Neural crest cell (in vitro differentiated cells): Measurements from ENCODE around the gene CDX1. TPM values are rescaled to one million over a fixed set of nuclear protein-coding genes. Genes with fewer than 3 reads are reported as not detected.
A peak's percentile ranks its signal among the peaks of the same experiment; 100 is the strongest.

Source experiments
- DNase-seq: peaks from one replicate; pipeline ENCODE4 v3.0.0; 2021; ENCODE audit warnings: low read depth, mixed read lengths, low spot score
- H3K27ac Mint-ChIP-seq: one replicate; pipeline ENCODE4 v1.8.0; 2021; ENCODE audit warnings: mild to moderate bottlenecking, mixed read lengths; ENCODE audit not compliant: unreplicated experiment
- H3K27me3 Mint-ChIP-seq: 2 replicates; pipeline ENCODE4 v1.8.0; 2021; ENCODE audit warnings: low read depth, mild to moderate bottlenecking, mixed read lengths
- H3K36me3 Mint-ChIP-seq: 2 replicates; pipeline ENCODE4 v1.8.0; 2021; ENCODE audit warnings: low read depth, mild to moderate bottlenecking, mixed read lengths
- H3K4me1 Mint-ChIP-seq: 2 replicates; pipeline ENCODE4 v1.8.0; 2021; ENCODE audit warnings: mixed read lengths
- H3K4me3 Mint-ChIP-seq: one replicate; pipeline ENCODE4 v1.8.0; 2021; ENCODE audit warnings: mild to moderate bottlenecking, mixed read lengths
- H3K9me3 Mint-ChIP-seq: 2 replicates; pipeline ENCODE4 v1.8.0; 2021; ENCODE audit warnings: mixed read lengths
- CTCF ChIP-seq: fragments of 200-600 bp; sonication (generic); conservative IDR thresholded peaks from 2 replicates; pipeline ENCODE4 v1.5.0; 2021; ENCODE audit warnings: antibody characterized with exemption, mild to moderate bottlenecking
- total RNA-seq: library from RNA; stranded (reverse); gene quantifications from 2 replicates; pipeline ENCODE4 v1.2.1, GENCODE V29; 2021

Gene CDX1
- total RNA-seq, 1 donor from 2014 or later = not detected

GRCh38 chr5:150159031-150159430 lies 7.5 kb upstream of the CDX1 start:
- Mint-ChIP-seq H3K4me3 (no peak overlapping the region), H3K27ac (no peak overlapping the region), H3K27me3 (peaks cover 9% of the 10 kb centered on the region), H3K36me3 (no peaks in the 10 kb centered on the region), H3K4me1 (peaks cover 71% of the 10 kb centered on the region), H3K9me3 (no peaks in the 10 kb centered on the region)
- no peak for TF ChIP-seq CTCF
- no peak for DNase-seq

GRCh38 chr5:150159741-150160179 lies 6.8 kb upstream of the CDX1 start:
- no peak overlapping the region for H3K4me3 Mint-ChIP-seq
- peaks cover 13% of the 10 kb centered on the region for H3K27me3 Mint-ChIP-seq
- no peaks in the 10 kb centered on the region for H3K36me3 Mint-ChIP-seq
- no peak for TF ChIP-seq CTCF
- H3K27ac Mint-ChIP-seq = no peak overlapping the region
- DNase-seq = no peak
- H3K9me3 Mint-ChIP-seq = no peaks in the 10 kb centered on the region
- H3K4me1 Mint-ChIP-seq = peaks cover 73% of the 10 kb centered on the region

- H3K9me3 Mint-ChIP-seq = no peaks in the 10 kb centered on the region
- H3K4me1 Mint-ChIP-seq = peaks cover 72% of the 10 kb centered on the region
- TF ChIP-seq CTCF = no peak
- DNase-seq = no peak
- no peaks in the 10 kb centered on the region for H3K36me3 Mint-ChIP-seq
- peaks cover 21% of the 10 kb centered on the region for H3K27me3 Mint-ChIP-seq
- peak overlapping the region; percentile 74 for H3K27ac Mint-ChIP-seq
- no peak overlapping the region for H3K4me3 Mint-ChIP-seq
Observed at GRCh38 chr5:150160448-150161081, 6.0 kb upstream of the CDX1 start.

- H3K4me1 Mint-ChIP-seq = peaks cover 69% of the 10 kb centered on the region
- H3K4me3 Mint-ChIP-seq = peak overlapping the region; percentile 64
- H3K27me3 Mint-ChIP-seq = peaks cover 29% of the 10 kb centered on the region
- H3K27ac Mint-ChIP-seq = peak overlapping the region; percentile 74
- no peaks in the 10 kb centered on the region for H3K36me3 Mint-ChIP-seq
- peak; percentile 88 for TF ChIP-seq CTCF
- no peaks in the 10 kb centered on the region for H3K9me3 Mint-ChIP-seq
- DNase-seq = peak; percentile 99
Observed at GRCh38 chr5:150161242-150162141, 5.1 kb upstream of the CDX1 start.

GRCh38 chr5:150162142-150162513 lies 4.5 kb upstream of the CDX1 start:
- Mint-ChIP-seq H3K36me3 (no peaks in the 10 kb centered on the region), H3K4me1 (peaks cover 66% of the 10 kb centered on the region), H3K9me3 (no peaks in the 10 kb centered on the region), H3K27ac (no peak overlapping the region), H3K4me3 (no peak overlapping the region), H3K27me3 (peaks cover 29% of the 10 kb centered on the region)
- TF ChIP-seq CTCF = no peak
- DNase-seq = no peak
